HL-60 (cell line): ENCODE data around the gene CFAP65.
A peak's percentile ranks its signal among the peaks of the same experiment; 100 is the strongest.

Experiments used
- DNase-seq, 2 experiments: peaks; one replicate each; pipeline ENCODE4 v3.0.0-alpha.2; 2010 to 2020; ENCODE audit warnings: low read depth in 1 of 2, low spot score in 1 of 2
- H3K27ac ChIP-seq: fragments of 250-450 bp; sonication (Bioruptor Pico); replicated peaks from 2 replicates; pipeline ENCODE4 v1.5.1; 2020; ENCODE audit warnings: mild to moderate bottlenecking, moderate library complexity
- H3K27me3 ChIP-seq: fragments of 250-450 bp; sonication (Bioruptor Pico); 2 replicates; pipeline ENCODE4 v1.5.1; 2021; ENCODE audit warnings: mild to moderate bottlenecking, moderate library complexity; ENCODE audit not compliant: insufficient read depth, poor library complexity, severe bottlenecking
- H3K4me3 ChIP-seq: replicated peaks from 2 replicates; pipeline ENCODE4 v1.5.1; 2011; ENCODE audit warnings: mild to moderate bottlenecking, control low read depth, low read length; ENCODE audit not compliant: insufficient read depth
- GABPA ChIP-seq: IDR thresholded peaks from 2 replicates; pipeline ENCODE4 v1.6.1; 2012; ENCODE audit warnings: low read depth
- POLR2AphosphoS5 ChIP-seq: IDR thresholded peaks from 2 replicates; pipeline ENCODE4 v1.6.1; 2012; ENCODE audit warnings: low read depth
- SPI1 ChIP-seq: IDR thresholded peaks from 2 replicates; pipeline ENCODE4 v1.6.1; 2012; ENCODE audit warnings: low read depth, mild to moderate bottlenecking, borderline replicate concordance
- TF ChIP-seq, protein P1 (sequence below): IDR thresholded peaks from 2 replicates; pipeline ENCODE4 v1.6.1; 2012; ENCODE audit warnings: low read depth; ENCODE audit not compliant: insufficient replicate concordance
- TF ChIP-seq, protein P2 (sequence below): IDR thresholded peaks from one replicate; pipeline ENCODE4 v1.5.1; 2011; ENCODE audit warnings: low read length, control low read depth, inconsistent platforms; ENCODE audit not compliant: insufficient read depth

CFAP65 gene

DNA sequence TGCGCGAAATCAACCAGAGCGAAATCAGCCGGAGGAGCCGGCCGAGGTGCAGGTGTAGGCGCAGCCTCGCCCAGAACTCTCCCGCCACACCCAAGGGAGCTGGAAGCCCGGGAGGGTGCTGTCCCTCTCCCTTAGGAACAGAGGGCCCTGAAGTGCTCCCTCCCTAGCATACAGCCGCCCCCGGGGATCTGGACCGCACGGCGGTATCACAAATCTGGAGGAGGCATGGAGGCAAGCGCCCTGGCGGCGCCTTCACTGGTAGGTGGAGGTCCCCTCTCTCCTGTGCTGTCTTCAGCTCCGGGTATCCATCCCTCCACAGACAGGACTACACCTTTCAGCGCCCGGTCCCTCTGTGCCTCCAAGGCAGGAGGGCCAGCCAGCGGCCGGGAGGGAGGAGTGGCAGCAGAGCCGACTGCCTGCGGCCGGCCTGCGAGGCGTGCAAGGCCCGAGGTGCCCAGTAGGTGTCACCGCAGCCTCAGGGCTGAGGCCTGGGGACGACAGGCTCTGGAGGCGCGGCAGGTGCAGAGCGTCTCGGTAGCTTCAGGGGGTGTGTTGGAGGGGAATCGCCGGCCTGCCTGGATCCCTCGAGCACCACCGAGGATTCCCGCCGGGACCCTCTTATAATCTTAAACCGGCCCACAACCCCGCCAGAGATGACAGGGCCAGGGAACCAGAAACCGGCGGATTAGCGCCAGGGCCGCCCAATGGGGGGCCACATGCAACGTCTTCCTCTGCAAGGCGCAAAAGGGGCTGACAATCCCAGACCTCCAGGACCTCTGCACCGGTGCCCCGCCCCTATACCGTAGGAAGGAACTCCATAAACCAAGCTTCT, 16.6 kb upstream of the CFAP65 start:
- peaks cover 65% of the 10 kb centered on the region for H3K27me3 ChIP-seq
- H3K27ac ChIP-seq, result no peak overlapping the region
- no peak overlapping the region for H3K4me3 ChIP-seq
- TF ChIP-seq GABPA (no peak), POLR2AphosphoS5 (no peak), SPI1 (no peak)
- TF ChIP-seq, protein P1, sequence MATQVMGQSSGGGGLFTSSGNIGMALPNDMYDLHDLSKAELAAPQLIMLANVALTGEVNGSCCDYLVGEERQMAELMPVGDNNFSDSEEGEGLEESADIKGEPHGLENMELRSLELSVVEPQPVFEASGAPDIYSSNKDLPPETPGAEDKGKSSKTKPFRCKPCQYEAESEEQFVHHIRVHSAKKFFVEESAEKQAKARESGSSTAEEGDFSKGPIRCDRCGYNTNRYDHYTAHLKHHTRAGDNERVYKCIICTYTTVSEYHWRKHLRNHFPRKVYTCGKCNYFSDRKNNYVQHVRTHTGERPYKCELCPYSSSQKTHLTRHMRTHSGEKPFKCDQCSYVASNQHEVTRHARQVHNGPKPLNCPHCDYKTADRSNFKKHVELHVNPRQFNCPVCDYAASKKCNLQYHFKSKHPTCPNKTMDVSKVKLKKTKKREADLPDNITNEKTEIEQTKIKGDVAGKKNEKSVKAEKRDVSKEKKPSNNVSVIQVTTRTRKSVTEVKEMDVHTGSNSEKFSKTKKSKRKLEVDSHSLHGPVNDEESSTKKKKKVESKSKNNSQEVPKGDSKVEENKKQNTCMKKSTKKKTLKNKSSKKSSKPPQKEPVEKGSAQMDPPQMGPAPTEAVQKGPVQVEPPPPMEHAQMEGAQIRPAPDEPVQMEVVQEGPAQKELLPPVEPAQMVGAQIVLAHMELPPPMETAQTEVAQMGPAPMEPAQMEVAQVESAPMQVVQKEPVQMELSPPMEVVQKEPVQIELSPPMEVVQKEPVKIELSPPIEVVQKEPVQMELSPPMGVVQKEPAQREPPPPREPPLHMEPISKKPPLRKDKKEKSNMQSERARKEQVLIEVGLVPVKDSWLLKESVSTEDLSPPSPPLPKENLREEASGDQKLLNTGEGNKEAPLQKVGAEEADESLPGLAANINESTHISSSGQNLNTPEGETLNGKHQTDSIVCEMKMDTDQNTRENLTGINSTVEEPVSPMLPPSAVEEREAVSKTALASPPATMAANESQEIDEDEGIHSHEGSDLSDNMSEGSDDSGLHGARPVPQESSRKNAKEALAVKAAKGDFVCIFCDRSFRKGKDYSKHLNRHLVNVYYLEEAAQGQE, result no peak
- TF ChIP-seq, protein P2, sequence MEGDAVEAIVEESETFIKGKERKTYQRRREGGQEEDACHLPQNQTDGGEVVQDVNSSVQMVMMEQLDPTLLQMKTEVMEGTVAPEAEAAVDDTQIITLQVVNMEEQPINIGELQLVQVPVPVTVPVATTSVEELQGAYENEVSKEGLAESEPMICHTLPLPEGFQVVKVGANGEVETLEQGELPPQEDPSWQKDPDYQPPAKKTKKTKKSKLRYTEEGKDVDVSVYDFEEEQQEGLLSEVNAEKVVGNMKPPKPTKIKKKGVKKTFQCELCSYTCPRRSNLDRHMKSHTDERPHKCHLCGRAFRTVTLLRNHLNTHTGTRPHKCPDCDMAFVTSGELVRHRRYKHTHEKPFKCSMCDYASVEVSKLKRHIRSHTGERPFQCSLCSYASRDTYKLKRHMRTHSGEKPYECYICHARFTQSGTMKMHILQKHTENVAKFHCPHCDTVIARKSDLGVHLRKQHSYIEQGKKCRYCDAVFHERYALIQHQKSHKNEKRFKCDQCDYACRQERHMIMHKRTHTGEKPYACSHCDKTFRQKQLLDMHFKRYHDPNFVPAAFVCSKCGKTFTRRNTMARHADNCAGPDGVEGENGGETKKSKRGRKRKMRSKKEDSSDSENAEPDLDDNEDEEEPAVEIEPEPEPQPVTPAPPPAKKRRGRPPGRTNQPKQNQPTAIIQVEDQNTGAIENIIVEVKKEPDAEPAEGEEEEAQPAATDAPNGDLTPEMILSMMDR, result peak; percentile 81
- DNase-seq, result peak; percentile 39 to 68

DNA sequence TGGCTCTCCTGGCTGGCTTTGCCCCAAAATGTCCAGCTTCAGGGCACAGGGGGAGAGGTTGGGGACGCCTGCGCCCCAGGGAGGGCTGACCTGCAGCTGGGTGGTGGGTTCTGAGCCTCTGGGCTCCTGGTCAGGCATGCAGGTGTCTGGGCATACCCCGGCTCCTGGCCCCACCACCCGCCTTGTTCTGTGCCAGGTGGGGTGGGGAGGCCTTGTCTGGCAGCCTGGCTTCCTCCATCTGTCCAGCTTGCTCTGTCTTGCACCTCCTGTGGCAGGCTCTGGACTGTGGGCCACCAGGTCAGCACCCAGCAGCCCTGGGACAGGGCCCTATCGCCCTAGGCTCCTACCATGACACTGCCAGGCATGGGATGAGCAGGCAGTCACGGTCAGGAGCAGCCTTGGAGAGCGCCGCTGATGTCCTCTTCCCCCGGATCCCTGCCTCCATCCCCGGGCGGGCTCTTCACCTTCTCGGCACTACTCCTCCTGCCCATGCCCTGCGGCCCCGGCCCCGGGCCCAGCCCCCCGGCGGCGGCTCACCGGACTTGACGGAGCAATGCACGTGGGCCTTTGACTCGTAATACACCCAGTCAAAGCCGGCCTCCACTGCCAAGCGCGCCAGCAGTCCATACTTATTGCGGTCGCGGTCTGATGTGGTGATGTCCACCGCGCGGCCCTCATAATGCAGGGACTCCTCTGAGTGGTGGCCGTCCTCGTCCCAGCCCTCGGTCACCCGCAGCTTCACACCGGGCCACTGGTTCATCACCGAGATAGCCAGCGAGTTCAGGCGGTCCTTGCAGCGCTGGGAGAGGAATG, 15.8 kb upstream of the CFAP65 start:
- no peak for TF ChIP-seq GABPA
- Histone ChIP-seq H3K4me3 (no peak overlapping the region), H3K27ac (no peak overlapping the region), H3K27me3 (peaks cover 58% of the 10 kb centered on the region)
- no peak for DNase-seq

DNA sequence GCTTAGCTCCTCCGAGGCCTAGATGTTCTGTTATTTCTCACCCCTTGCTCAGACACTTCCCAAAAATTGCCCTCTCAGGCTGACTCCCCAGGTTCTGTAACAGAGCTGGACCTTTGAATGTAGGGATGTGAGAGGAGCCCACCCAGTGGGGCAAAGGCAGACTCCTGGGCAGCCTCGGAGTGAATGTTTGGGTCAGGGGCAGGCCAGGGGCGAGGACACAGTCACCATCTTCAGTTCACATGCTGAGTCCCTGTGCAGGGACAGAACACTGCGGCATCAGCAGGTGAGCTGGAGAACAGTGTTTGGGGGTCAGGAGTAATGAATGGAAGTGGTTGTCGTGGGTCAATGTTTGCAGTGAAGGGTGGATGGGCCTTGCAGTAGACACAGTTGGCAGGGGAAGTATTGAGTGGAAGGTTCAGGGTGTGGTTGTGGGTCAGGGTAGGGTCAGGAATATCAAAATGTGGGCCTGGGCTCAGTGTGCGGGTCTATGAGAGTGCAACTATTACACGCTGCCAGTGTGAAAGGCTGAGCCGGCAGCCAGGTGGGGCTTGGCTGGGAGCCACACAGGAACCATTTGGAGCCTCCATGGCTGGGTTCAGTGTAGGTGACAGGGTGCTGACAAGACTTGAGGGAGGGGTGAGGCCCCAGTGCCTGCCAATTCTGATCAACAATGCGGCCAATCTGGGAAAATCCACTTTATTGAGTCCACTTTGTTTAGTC, 15.0 kb upstream of the CFAP65 start:
- Histone ChIP-seq H3K27me3 (peaks cover 52% of the 10 kb centered on the region), H3K4me3 (no peak overlapping the region), H3K27ac (no peak overlapping the region)
- TF ChIP-seq GABPA (no peak), SPI1 (no peak), POLR2AphosphoS5 (no peak)
- TF ChIP-seq, protein P1, result no peak
- TF ChIP-seq, protein P2, result no peak
- no peak for DNase-seq
